Glutamatergic neuron (in vitro differentiated cells): ENCODE results near the gene CCDC3. TPM values are rescaled to one million over a fixed set of nuclear protein-coding genes. Genes with fewer than 3 reads are reported as not detected.
A peak's percentile ranks its signal among the peaks of the same experiment; 100 is the strongest.

Experiments
- DNase-seq: peaks from one replicate; pipeline ENCODE4 v3.0.0; 2022
- H3K27ac Mint-ChIP-seq: one replicate; pipeline ENCODE4 v1.8.0; 2020; ENCODE audit warnings: mild to moderate bottlenecking, mixed read lengths, inconsistent platforms; ENCODE audit not compliant: unreplicated experiment
- H3K27me3 Mint-ChIP-seq: one replicate; pipeline ENCODE4 v1.8.0; 2020; ENCODE audit warnings: mild to moderate bottlenecking, moderate library complexity, mixed read lengths, inconsistent platforms; ENCODE audit not compliant: unreplicated experiment
- H3K36me3 Mint-ChIP-seq: one replicate; pipeline ENCODE4 v1.8.0; 2020; ENCODE audit warnings: mild to moderate bottlenecking, mixed read lengths, inconsistent platforms; ENCODE audit not compliant: unreplicated experiment
- H3K4me1 Mint-ChIP-seq: one replicate; pipeline ENCODE4 v1.8.0; 2020; ENCODE audit warnings: mild to moderate bottlenecking, low read depth, mixed read lengths, inconsistent platforms; ENCODE audit not compliant: unreplicated experiment
- H3K4me3 Mint-ChIP-seq: one replicate; pipeline ENCODE4 v1.8.0; 2020; ENCODE audit warnings: mild to moderate bottlenecking, mixed read lengths, inconsistent platforms; ENCODE audit not compliant: unreplicated experiment
- H3K9me3 Mint-ChIP-seq: one replicate; pipeline ENCODE4 v1.8.0; 2020; ENCODE audit warnings: mild to moderate bottlenecking, moderate library complexity, mixed read lengths, inconsistent platforms; ENCODE audit not compliant: unreplicated experiment
- total RNA-seq: library from RNA; stranded (reverse); fragmentation: NEBNext Ultra II Directional; extraction: Animal tissue kit (Norgen Biotek cat#: 25700); gene quantifications from one replicate; pipeline ENCODE4 v1.2.1, GENCODE V29; 2021; ENCODE audit not compliant: unreplicated experiment
- TF ChIP-seq, protein P1 (sequence below): fragments of 200-600 bp; sonication (generic); IDR thresholded peaks from one replicate; pipeline ENCODE4 v1.5.0; 2021; ENCODE audit not compliant: partially characterized antibody, unreplicated experiment

The CCDC3 gene
- total RNA-seq, 1 donor from 2014 or later: 13.8 TPM

DNA sequence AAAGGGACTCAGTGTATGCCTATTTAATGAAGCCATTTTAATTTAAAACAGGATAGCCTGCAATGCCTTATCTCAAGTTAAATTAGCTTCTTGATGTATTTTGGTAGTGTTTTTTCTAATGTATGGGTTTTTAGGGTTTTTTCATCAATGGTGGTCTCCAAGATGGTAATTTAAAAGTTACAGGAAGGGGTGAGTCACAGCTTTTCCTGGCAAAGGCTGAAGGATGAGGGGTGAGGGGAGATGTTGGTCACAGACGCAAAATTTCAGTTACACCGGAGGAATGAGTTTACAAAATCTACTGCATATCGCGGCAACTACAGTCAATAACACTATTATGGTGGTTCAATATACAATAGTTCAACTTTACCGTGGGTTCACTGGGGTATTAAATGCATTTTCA lies 31.6 kb downstream of the CCDC3 start:
- DNase-seq: no peak
- Mint-ChIP-seq H3K9me3 (peaks cover 11% of the 10 kb centered on the region), H3K27me3 (peaks cover 4% of the 10 kb centered on the region), H3K4me1 (peaks cover 16% of the 10 kb centered on the region), H3K4me3 (no peak overlapping the region), H3K36me3 (peaks cover 24% of the 10 kb centered on the region), H3K27ac (no peak overlapping the region)
- TF ChIP-seq, protein P1, sequence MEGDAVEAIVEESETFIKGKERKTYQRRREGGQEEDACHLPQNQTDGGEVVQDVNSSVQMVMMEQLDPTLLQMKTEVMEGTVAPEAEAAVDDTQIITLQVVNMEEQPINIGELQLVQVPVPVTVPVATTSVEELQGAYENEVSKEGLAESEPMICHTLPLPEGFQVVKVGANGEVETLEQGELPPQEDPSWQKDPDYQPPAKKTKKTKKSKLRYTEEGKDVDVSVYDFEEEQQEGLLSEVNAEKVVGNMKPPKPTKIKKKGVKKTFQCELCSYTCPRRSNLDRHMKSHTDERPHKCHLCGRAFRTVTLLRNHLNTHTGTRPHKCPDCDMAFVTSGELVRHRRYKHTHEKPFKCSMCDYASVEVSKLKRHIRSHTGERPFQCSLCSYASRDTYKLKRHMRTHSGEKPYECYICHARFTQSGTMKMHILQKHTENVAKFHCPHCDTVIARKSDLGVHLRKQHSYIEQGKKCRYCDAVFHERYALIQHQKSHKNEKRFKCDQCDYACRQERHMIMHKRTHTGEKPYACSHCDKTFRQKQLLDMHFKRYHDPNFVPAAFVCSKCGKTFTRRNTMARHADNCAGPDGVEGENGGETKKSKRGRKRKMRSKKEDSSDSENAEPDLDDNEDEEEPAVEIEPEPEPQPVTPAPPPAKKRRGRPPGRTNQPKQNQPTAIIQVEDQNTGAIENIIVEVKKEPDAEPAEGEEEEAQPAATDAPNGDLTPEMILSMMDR: no peak

DNA sequence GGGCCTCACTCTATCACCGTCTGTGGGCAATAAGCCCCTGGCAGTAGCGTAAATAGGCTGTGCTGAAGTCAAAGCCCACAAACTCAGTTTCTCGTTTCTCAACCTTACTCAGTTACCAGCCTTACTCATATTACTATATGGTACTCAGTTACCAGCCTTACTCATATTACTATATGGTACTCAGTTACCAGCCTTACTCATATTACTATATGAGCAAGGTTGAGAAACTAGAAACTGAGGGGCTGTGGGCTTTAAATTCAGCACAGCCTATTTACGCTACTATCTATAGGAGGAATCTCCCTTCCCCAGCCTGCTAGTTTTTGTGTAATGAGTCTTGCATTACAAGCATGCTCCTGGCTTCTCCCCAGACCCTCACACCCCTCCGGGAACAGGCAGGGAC lies 35.4 kb downstream of the CCDC3 start:
- Mint-ChIP-seq H3K27me3 (peaks cover 7% of the 10 kb centered on the region), H3K9me3 (peaks cover 12% of the 10 kb centered on the region), H3K4me3 (no peak overlapping the region), H3K4me1 (peaks cover 17% of the 10 kb centered on the region), H3K36me3 (peaks cover 26% of the 10 kb centered on the region), H3K27ac (no peak overlapping the region)
- no peak for DNase-seq
- TF ChIP-seq, protein P1: no peak

DNA sequence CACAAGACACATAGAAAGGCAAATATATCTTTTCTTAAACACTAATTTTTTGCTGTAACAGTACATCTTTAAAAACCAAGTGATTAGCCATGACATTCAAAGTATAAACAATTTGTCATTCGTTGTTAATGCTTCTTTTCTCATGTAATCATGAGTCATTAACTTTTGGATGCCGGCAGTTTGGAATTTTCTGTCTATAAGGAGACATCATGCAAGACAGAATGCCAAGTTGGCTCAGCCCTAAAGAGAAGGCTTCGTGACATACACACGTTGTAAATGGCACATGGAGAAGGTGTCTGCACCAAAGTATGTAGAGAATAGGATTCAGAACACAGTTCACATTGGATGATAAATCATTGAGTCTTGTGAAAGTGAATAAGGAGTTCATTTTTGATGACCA lies 35.9 kb downstream of the CCDC3 start:
- TF ChIP-seq, protein P1: no peak
- Mint-ChIP-seq H3K27me3 (peaks cover 7% of the 10 kb centered on the region), H3K4me1 (peaks cover 22% of the 10 kb centered on the region)

DNA sequence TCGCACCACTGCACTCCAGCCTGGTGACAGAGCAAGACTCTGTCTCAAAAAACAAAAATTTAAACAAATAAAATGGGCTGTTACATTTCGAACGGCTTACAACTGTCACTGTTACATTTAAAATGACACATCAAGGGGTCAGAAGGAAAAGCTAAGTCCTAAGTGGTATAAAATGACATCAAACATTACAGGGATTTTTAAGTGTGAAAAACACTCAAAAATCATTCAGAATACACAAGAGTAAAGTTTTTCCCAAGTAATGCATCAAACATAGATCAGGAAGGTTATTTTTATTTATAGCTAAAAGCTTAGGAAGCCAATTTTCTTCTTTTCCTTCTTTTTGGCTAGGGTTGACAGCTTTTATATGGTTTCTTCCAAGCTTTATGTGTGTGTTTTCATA lies 39.0 kb downstream of the CCDC3 start:
- Mint-ChIP-seq H3K27me3 (peaks cover 7% of the 10 kb centered on the region), H3K4me3 (no peak overlapping the region), H3K36me3 (peaks cover 22% of the 10 kb centered on the region), H3K4me1 (peaks cover 22% of the 10 kb centered on the region), H3K27ac (peak overlapping the region; percentile 75), H3K9me3 (peaks cover 14% of the 10 kb centered on the region)
- DNase-seq: no peak
- TF ChIP-seq, protein P1: no peak

More for the DNA sequence above, 35.9 kb downstream of the CCDC3 start:
- Mint-ChIP-seq H3K4me3 (no peak overlapping the region), H3K27ac (no peak overlapping the region), H3K36me3 (peaks cover 26% of the 10 kb centered on the region), H3K9me3 (peaks cover 12% of the 10 kb centered on the region)
- no peak for DNase-seq

DNA sequence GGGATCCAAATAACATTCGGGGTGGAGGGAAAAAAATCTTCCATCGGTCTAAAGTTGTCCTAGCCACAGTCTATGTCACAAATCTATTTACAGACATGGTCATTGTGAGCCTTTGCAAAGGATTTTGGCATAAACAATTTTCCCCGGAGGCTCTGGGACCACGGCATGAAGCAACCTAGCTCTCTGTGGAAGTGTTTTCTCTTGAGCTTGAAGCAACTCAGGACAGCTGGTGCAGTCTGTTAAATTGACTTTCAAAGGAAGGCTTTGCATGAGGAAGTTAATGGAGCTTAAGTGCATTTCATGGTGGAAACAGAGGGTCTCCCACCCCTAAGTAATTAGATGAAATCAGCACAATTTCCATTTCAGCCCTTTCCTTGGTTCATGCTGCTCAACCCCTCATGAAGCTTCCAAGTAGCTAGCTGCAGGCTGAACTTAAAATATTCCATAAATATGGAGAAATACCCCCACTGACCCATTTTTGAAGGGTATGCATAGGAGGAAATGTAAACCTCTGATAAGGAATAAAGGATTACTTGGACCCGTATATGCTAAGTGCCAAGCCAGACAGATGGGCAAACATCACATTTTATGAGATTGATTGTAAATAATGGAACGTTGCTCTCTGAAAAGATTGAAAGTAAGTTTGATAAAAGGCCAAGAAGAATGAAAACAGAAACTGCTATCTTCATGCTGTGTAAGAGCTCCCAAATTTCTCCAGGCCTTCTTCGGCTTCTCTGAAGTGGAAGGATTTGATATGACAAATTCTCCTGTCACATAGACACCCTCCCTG lies 39.9 kb downstream of the CCDC3 start:
- peaks cover 22% of the 10 kb centered on the region for H3K4me1 Mint-ChIP-seq
- H3K27me3 Mint-ChIP-seq: peaks cover 4% of the 10 kb centered on the region
- DNase-seq: no peak
- H3K4me3 Mint-ChIP-seq: peak overlapping the region; percentile 0
- TF ChIP-seq, protein P1: no peak
- H3K27ac Mint-ChIP-seq: peak overlapping the region; percentile 75
- H3K36me3 Mint-ChIP-seq: peaks cover 22% of the 10 kb centered on the region
- peaks cover 8% of the 10 kb centered on the region for H3K9me3 Mint-ChIP-seq
